ENCODE results near the gene FADS3.
A peak's percentile ranks its signal among the peaks of the same experiment; 100 is the strongest.

Gene FADS3

DNA sequence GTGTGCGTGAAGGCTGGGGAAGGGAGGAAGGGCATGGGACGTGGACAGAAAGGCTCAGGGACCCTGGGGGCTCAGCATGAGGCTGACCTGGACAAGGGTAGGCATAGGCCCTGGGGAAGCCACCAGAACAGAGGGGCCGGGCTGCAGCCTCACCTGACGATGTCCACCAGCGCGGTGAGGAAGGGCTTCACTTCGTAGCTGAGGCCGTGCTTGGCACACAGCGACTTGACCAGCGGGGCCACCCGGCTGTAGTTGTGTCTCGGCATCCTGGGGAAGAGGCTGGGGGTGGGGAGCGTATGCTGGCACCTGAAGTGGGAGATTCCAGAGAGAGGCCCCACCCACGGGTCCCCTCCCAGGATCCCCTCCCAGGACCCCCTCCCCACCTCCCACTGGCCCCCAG, 15.6 kb downstream of the FADS3 start:
- DNase-seq (ENCODE audit: low spot score), result no peak

DNA sequence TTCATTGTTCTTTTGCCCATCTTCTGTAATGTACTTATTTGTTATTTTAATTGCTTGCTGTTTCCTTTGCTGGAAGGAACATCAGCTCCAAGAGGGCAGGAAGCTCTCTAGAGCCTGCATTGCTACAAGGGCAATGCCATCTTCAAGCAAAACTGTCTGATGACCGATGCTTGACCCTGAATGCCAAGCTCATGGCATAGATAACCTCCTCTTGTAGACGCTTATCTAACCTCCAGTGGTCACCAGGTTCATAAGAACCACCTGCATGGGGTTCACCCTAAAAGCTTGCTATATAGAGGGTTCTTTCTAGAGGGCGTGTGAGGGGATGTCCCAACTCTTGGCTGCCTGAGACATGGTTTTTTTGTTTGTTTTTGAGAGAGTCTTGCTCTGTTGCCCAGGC, 16.5 kb downstream of the FADS3 start:
- DNase-seq (ENCODE audit: low spot score), result no peak

DNA sequence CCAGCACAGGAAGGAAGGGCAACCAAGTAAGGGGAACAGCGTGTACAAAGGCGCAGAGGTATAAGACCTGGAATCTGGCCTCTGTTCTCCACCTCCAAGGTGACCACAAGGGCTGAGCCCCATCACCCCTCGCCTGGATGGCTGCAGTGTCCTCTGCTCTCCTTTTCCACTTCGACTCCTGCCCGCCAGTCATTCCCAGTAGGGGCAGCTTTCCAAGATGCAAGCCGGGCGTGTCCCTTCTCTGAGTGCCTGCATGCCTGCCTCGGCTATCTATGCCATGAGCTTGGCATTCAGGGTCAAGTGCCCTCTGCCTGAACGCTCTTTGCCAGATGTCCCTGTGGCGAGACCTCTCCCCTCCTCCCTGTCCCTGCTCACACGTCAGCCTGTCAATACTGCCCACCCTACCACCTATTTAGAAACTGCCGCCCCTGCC, 17.0 kb downstream of the FADS3 start:
- no peak for DNase-seq (ENCODE audit: low spot score)

DNA sequence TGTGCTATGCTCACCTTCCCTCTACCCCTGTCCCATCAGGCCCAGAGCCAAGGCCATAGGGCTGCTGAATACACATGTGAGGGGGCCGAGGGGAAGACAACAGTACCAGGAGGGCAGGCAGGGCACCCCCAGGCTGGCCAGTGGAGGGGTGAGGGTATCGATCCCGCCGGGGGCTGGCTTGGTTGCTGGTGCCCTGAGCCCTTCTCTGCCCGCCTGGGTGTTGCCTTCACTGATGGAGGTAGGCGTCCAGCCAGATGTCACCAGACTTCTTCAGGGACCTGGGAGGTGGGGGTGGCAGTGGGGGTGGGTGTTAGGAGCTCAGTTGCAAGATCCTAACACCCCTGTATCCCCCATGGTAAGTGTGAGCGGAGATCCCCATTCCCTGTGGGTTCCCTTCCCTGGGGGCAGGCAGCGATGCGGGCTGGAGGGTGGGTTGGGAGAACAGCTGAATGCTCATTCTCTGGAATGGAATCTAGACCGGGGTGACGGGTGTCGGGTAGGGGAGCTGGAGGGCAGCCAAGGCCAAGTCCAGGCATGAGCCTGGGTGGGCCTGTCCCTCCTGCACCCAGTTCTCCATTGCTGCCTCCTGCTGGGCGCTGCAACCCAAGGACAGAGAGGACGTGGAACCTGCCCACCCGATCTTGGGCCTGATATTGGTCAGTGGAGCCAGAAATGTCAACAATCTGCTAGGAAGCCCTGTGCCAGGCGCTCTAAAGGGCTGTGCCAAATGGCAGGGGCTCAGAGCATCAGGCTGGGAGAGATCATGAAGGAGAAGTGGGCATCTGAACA, 17.6 kb downstream of the FADS3 start:
- DNase-seq (ENCODE audit: low spot score), result no peak

DNA sequence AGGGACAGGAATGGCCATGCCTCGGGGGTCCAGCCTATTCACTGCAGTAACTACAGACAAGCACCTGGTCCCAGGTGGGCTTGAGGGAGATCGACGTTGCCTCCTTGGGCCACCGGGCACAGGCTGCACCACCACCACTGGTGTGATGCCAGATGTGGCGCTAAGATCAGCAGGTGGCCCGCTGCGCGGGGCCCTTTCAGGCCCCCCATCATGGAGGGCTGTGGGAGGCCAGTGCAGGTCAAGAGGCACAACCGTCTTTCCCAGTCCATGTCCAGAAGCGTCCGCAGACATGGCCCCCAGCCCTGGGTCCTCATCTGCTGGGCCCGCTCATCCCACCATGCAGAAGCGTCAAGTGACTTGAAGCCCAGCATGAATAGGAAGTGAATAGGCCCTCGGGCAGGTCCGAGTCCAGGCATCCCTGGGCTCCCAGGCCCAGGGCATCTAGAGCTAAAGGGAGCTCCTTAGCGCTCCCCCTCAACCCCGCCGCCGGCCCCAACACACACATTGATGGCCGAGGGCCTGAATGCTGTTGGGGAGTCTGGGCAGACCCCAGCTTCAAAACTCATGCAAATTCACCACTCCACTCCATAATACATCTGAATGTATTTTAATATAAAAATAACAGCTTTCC, 18.3 kb downstream of the FADS3 start:
- no peak for DNase-seq (ENCODE audit: low spot score)

DNA sequence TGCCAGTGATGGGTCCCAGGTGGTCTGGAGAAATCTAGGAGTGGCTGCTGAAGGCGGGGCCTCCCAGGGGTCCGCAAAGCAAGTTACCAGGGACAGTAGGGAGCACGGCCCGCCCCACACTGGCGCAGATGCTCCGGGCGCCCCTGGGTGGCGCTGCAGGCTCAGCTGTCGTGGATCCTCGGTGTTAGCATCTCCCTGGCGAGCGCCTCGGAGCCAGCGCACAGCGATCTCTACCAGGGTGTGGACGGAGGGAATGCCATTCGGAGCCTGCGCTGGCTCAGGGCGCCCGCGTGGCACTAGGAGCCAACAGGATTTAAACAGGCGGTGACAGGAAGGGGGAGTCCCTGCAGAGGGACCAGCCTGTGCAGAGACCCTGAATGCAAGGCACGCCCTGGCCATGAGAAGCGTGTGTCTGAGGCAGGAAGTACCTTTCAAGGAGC, 20.2 kb downstream of the FADS3 start:
- DNase-seq (ENCODE audit: low spot score), result peak; percentile 91

DNA sequence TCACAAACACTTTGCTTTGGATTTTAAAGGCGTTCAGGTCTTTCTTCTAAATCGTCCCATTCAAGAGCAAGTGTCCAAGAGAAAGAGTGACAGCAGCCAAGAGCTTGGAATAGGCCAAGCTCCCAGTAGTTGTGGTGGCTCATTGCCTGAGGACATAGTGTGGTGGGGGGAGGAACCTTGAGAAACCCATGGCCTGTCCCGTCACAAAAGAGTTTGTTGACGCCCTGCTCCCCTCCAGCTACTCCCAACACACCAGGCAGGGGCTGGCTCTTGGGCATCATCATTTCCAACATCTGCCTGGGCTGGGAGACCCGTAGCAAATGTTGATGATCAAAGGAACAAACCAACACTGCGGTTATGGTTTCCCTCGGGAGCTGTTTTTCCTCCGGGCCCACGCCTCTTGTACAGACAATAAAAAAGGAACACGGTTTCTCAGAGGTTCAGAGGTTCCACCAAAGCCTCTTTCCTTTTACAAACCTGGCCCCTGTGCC, 20.8 kb downstream of the FADS3 start:
- DNase-seq (ENCODE audit: low spot score), result peak; percentile 54

DNA sequence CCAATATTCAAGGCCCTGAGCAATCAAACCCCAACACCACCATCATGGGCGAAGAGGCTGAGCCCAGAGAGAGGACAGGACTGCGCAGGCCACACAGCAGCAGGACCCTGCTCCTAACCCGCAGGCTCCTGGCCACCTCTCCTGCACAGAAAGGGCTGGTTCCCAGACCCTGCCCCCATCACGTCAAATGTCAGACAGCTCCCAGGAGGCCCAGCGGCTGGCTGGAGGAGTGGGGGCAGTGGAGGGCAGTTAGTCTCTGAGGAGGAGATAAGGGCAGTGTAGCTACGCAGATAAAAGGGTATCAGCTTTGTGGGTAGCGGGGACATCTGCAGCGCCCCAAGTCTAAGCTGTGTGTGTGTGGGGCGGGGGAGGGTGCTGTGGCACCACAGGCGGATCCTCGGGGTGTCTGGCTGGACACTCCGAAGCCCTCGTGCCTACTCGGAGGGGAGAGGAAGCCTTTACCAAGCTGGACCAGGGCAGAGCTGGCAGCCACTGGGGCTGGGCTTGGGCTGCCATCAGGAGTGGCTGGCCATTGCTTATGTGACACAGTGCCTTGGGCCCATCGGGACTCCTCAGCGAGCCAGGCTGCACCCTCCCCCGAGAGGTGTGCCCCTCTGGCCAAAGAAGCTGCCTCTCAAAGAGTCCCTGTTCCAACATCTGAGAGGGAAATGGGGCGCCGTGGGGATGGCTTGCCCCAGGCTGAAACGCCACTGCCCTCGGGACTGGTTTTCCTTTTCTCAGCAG, 21.5 kb downstream of the FADS3 start:
- DNase-seq (ENCODE audit: low spot score), result no peak

DNA sequence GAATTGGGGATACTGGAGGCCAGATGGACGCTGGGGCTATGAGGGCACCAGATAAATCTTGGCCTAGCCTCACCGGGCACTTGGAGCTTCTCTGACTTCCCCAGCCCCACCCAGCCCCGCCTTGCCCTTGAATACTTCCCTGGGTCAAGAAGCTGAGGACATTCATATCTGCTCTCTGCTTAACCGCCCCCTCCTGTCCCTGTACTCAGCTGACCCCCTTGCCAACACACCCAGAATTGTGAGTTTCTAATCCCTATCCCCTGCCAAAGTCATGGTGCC, 22.0 kb downstream of the FADS3 start:
- DNase-seq (ENCODE audit: low spot score), result no peak

DNA sequence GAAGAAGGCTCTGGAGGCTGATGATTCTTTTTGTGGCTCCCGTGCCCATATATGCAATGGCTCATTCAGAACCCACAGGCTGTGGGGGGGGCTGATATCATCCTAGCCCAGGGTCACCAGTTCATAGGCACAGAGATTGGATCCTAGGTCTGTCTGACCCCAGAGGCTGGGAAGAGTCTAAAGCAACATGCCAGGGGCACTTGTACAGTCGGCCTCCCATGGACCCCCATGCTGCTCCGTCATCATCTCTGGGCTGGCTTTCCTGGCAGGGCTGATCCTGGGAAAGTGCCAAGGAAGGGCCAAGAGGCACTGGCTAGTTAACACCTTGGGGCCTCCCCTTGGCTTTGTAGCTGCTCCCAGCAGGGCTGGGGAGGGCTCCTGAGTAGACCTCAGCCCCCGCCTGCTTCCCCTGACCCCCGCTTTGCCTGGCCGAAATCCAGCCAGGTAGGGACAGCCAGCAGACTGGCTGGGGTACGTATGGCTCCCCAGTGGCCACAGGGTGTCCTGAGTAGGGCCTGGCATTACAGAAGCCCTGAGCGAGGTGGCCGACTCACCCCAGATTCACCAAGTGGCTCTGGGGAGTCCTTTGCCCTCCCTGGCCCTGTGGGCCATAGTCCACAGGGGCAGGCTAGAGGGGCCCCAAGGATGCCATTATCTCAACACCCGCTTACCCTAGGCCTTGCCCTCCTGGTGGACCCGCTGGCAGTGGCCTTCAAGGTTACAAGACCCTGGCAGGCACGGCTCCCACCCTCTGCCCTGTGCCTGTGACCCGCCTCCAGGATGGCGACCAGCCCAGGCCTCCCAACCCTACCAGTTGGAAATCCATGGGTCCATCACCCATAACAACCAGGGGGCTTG, 22.5 kb downstream of the FADS3 start:
- DNase-seq (ENCODE audit: low spot score), result no peak

DNA sequence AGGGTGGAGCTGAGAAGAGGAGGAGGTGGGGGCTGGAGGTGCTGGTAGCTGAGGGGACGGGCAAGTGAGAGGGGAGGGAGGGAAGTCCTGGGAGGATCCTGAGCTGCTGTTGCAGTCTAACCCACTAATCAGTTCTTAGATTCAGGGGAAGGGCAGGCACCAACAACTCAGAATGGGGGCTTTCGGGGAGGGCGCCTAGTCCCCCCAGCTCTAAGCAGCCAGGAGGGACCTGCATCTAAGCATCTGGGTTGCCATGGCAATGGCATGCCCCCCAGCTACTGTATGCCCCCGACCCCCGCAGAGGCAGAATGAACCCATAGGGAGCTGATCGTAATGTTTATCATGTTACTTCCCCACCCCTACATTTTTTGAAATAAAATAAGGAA, 24.4 kb downstream of the FADS3 start:
- no peak for DNase-seq (ENCODE audit: low spot score)

DNA sequence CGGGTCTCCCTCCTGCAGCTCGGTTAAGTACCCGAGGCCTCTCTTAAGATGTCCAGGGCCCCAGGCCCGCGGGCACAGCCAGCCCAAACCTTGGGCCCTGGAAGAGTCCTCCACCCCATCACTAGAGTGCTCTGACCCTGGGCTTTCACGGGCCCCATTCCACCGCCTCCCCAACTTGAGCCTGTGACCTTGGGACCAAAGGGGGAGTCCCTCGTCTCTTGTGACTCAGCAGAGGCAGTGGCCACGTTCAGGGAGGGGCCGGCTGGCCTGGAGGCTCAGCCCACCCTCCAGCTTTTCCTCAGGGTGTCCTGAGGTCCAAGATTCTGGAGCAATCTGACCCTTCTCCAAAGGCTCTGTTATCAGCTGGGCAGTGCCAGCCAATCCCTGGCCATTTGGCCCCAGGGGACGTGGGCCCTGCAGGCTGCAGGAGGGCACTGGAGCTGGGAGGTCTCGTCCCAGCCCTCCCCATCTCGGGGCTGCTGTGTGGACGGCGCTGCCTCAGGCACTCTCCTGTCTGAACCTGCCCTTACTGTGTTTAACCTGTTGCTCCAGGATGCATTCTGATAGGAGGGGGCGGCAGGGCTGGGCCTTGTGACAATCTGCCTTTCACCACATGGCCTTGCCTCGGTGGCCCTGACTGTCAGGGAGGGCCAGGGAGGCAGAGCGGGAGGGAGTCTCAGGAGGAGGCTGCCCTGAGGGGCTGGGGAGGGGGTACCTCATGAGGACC, 25.0 kb downstream of the FADS3 start:
- no peak for DNase-seq (ENCODE audit: low spot score)

DNA sequence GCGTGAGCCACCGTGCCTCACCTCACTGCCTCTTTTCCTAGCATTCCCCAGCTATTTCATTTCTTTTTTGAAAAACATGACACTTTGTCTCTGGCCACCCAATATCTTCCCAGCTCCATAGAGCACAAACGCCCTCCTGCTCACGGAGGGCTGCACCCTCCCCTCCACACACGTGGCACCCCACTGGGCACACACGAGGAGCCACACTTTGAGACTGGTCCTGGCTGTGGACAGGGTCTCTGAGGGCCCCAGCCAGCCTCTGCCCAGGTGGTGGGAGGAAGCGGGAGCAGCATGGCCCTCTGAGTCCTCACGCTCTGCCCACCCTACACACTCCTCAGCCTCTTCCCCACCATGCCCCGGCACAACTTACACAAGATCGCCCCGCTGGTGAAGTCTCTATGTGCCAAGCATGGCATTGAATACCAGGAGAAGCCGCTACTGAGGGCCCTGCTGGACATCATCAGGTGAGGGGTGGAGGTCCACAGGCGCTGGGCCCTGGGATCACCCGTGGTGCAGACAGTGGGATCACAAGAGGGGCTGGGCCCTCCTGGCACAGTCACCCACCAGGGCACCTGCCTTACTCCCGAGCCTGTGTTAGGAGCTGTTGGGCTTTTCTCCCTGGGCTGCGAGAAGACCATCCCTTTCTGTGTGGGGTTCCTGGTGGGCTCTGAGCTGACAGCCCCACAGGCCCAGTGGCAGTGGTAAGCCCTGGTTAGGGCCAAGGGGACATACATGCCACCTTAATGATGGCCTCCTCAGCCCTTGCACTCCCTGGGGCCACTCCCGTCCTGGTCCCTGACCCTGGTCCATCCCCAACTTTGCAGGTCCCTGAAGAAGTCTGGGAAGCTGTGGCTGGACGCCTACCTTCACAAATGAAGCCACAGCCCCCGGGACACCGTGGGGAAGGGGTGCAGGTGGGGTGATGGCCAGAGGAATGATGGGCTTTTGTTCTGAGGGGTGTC, 26.2 kb downstream of the FADS3 start:
- no peak for DNase-seq (ENCODE audit: low spot score)

DNA sequence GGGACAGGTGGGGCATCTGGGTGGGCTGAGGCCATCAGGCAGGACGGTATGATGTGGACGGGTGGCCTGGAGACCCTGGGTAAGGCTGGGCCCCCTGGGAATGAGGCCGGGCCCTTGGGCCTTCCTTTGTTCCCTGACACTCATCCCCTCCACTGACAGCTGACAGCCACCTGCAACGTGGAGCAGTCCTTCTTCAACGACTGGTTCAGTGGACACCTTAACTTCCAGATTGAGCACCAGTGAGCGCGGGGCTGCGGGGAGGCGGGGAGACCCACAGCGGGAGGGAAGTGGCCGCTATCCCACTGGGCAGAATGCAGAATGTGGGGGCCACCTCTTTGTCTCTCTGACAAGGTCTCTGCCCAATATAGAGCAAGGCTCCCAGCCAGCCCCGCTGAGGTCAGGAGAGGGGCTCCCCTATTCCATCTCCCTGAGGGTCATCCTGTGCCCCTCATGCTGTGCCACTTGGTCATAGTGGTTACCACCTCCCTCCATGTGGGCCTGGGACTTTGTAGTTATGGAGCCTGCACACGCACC, 27.7 kb downstream of the FADS3 start:
- no peak for DNase-seq (ENCODE audit: low spot score)

DNA sequence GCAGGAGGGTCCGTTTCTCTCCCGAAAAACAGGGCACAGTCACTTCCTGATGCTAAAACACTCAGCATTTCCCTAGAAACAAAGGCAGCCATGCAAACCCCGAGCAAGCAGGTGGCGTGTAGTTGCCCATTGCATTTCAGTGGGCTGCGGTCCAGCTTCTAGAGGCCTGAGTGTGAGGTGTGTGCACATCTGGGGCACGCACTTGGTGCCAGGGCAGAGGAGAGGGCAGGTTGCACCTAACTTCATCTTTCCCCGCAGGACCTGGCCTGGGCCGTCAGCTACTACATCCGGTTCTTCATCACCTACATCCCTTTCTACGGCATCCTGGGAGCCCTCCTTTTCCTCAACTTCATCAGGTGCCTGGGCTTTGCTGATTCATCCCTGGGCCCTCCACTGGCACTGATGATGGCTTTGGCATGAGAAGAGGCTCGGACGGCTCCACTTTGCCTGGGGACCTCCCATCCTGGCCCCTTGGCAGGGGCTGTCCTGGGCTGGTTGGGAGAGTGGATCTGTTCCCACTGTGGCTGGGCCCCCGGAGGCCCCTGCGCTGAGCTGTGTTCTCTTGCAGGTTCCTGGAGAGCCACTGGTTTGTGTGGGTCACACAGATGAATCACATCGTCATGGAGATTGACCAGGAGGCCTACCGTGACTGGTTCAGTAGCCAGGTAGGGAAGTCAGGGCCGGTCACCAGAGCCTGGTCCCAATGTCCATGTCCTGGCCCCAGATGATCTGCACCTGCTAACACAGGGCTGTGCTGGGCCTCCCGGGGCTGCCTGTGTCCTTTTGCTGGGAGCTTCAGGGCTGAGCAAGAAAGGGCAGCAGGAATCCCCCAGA, 28.4 kb downstream of the FADS3 start:
- no peak for DNase-seq (ENCODE audit: low spot score)

DNA sequence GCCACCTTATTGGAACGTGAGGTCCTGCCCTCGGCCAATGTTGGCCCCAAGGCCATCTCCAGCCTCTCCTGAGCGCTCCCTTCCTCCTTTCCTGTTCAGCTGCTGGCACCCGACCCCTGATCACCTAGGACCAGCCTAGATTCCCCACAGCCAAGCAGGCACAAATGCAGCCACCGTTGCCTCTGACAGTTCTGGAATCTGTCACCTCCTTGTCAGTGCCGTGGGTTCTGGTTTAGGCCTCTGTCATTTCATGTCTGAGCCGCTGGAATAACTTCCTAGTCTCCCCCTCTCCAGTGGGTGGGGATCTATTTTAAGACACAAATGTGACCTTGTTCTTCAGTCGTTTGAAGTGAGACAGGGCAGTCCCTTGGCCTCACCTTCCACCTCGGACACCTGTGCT, 29.7 kb downstream of the FADS3 start:
- DNase-seq (ENCODE audit: low spot score), result no peak

DNA sequence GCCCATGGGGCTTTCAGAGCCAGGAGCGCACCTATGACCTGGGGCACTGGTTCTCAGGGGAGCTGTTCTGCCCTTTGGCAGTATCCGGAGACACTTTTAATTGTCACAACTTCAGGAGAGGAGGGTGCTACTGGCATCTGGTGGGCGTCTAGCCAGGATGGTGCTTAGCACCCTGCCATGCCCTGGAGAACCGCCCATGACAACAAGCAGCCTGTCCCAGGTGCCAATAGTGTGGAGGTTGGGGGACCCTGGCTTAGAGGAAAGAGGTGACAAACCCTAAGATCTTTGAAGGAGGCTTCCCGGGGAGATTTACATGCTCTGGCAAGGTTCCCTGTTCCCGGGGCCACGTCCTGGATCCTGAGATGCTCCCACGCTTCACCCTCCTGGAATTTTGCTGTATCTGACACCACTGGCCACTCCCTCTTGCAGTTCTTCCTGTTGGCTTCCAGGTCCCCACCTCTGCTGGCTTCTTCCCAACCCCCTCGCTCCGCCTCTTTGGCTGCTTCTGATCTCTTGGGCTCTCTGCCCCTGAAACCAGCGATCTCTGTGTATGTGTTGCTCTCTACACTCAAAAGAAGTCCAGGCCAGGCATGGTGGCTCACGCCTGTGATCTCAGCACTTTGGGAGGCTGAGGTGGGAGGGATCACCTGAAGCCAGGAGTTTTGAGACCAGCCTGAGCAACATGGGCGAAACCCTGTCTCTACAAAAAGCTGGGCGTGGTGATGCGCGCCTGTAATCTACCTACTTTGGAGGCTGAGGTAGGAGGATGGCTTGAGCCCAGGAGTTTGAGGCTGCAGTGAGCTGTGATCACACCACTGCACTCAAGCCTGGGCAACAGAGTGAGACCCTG, 31.1 kb downstream of the FADS3 start:
- DNase-seq (ENCODE audit: low spot score), result peak; percentile 62

Data from SW480 (cell line).